Activated CD8-positive, alpha-beta memory T cell treated with anti-CD3 and anti-CD28 coated beads for 4 hours (primary cell): ENCODE data around the gene UGT2A3.

Experiments
- DNase-seq, 2 donors: peaks; one replicate each; pipeline ENCODE4 v3.0.0-alpha.2; 2020; ENCODE audit warnings: low read depth in 2 of 2

The UGT2A3 gene

GRCh38 chr4:68912807-68913206 is 38.8 kb downstream of the UGT2A3 start:
- no peak for DNase-seq

- DNase-seq, result no peak
These were observed 42.2 kb downstream of the UGT2A3 start for GRCh38 chr4:68909385-68909784.

GRCh38 chr4:68907788-68908700 is 43.6 kb downstream of the UGT2A3 start:
- no peak for DNase-seq

GRCh38 chr4:68907245-68907644 is 44.4 kb downstream of the UGT2A3 start:
- no peak for DNase-seq

- no peak for DNase-seq
These were observed 44.8 kb downstream of the UGT2A3 start for GRCh38 chr4:68906780-68907137.

GRCh38 chr4:68905939-68906779 is 45.4 kb downstream of the UGT2A3 start:
- no peak for DNase-seq

- no peak for DNase-seq
These were observed 46.0 kb downstream of the UGT2A3 start for GRCh38 chr4:68905598-68905938.

- DNase-seq, result no peak
These were observed 46.8 kb downstream of the UGT2A3 start for GRCh38 chr4:68904786-68905185.

- no peak for DNase-seq
These were observed 54.9 kb downstream of the UGT2A3 start for GRCh38 chr4:68896749-68897148.

- no peak for DNase-seq
These were observed 55.9 kb downstream of the UGT2A3 start for GRCh38 chr4:68895561-68896198.

GRCh38 chr4:68892861-68893260 is 58.7 kb downstream of the UGT2A3 start:
- DNase-seq, result no peak

GRCh38 chr4:68891678-68892077 is 59.9 kb downstream of the UGT2A3 start:
- DNase-seq, result no peak

- DNase-seq, result no peak
These were observed 66.1 kb downstream of the UGT2A3 start for GRCh38 chr4:68885545-68885944.

- DNase-seq, result no peak
These were observed 67.7 kb downstream of the UGT2A3 start for GRCh38 chr4:68883870-68884269.
